Gastrocnemius medialis (tissue), 4 donors: Measurements from ENCODE around the gene GALNT9.

ENCODE experiments used
- CTCF ChIP-seq, 5 experiments: fragments of 450-650 bp in 3 of 5; fragments of 200-600 bp in 2 of 5; sonication (generic) in 2 of 5; IDR thresholded peaks in 4 of 5; conservative IDR thresholded peaks in 1 of 5; 1 replicate in 4 of 5; 2 replicates in 1 of 5; pipeline ENCODE4 v1.5.1; 2016 to 2019; ENCODE audit warnings: antibody characterized with exemption in 5 of 5, mild to moderate bottlenecking in 3 of 5, moderate library complexity in 3 of 5
- POLR2A ChIP-seq, 2 donors: fragments of 450-650 bp; IDR thresholded peaks; one replicate each; pipeline ENCODE4 v1.6.1; 2017; ENCODE audit warnings: antibody characterized with exemption in 2 of 2, mild to moderate bottlenecking in 2 of 2, moderate library complexity in 2 of 2

- TF ChIP-seq CTCF (IDR thresholded peaks at IDR 0.05 in 4 of 5, conservative IDR thresholded peaks at IDR 0.05 in 1 of 5) (no peak), POLR2A (IDR thresholded peaks at IDR 0.05) (no peak)
These were observed 122.2 kb downstream of the GALNT9 start for GRCh38 chr12:132207083-132207775.
